Measurements from ENCODE around the gene MYO5B. TPM values are rescaled to one million over a fixed set of nuclear protein-coding genes. Genes with fewer than 3 reads are reported as not detected.

MYO5B gene
- total RNA-seq, 1 experiment from 2014 or later = 32.1 TPM

DNA sequence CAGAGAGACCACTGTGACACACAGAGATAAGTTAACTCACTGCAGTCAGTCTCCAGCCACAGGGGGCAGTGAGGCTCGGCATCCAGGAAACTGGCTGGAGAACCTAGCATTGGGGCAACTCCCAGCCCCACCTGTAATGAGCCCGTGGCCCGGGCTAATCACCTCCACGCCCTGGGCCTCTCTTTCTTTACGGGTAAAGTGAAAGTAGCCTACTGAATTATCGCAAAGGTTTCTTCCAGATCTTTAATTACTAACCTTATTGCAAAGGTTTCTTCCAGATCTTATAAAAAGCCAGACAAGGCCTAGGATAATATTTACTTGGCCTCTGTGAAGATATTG, 336.0 kb downstream of the MYO5B start:
- H3K4me3 ChIP-seq (replicated peaks in 1 of 2; ENCODE audit: low read depth in 1 of 2, low read length in 2 of 2) = no peak overlapping the region
- TF ChIP-seq EZH2phosphoT487 (IDR thresholded peaks at IDR 0.05; ENCODE audit: borderline replicate concordance) (no peak), CBX3 (IDR thresholded peaks at IDR 0.05; ENCODE audit: low read depth) (no peak), ATF3 (IDR thresholded peaks at IDR 0.05) (no peak), ELF1 (IDR thresholded peaks at IDR 0.05; ENCODE audit: borderline replicate concordance, low read depth) (no peak), EZH2 (IDR thresholded peaks at IDR 0.05) (no peak), SIN3A (IDR thresholded peaks at IDR 0.05; ENCODE audit: low read depth) (no peak), CEBPB (IDR thresholded peaks at IDR 0.05; ENCODE audit: low read depth) (no peak), ZNF274 (IDR thresholded peaks at IDR 0.05; ENCODE audit: low read depth, low read length) (no peak), FOSL1 (IDR thresholded peaks at IDR 0.05; ENCODE audit: low read depth) (no peak), JUND (IDR thresholded peaks at IDR 0.05) (no peak), POLR2AphosphoS5 (IDR thresholded peaks at IDR 0.05; ENCODE audit: low read depth, low read length) (no peak), ZFX (IDR thresholded peaks at IDR 0.05) (no peak), SRF (IDR thresholded peaks at IDR 0.05; ENCODE audit: low read depth) (no peak), POLR2A (IDR thresholded peaks at IDR 0.05; ENCODE audit: borderline replicate concordance, extremely low read depth, insufficient read depth, insufficient read length) (no peak), SP1 (IDR thresholded peaks at IDR 0.05; ENCODE audit: low read depth) (no peak), EGR1 (IDR thresholded peaks at IDR 0.05; ENCODE audit: low read depth) (no peak)
- intact Hi-C loops (cut with micrococcal nuclease) = loop anchor here (10.0 kb wide), 1 partner anchor 204 kb away; no protein-coding TSS in a partner anchor
- no peaks in the 10 kb centered on the region for H3K9me2 ChIP-seq (ENCODE audit: insufficient read depth)
- BruUV-seq (replicated peaks) = no TSS peak
- ChIA-PET RAD21 (ENCODE audit: low non-redundant PET in 1 of 2, low total read pairs in 2 of 2, uncharacterized antibody in 2 of 2, unreplicated experiment in 2 of 2) (interaction anchor here (0.9 to 2.1 kb wide), 5 partner anchors 9 to 348 kb away, joined by 3 to 14 read pairs (median 6); no protein-coding TSS in a partner anchor), CTCF (interaction anchor here (0.7 to 4.9 kb wide), 24 partner anchors 8 to 621 kb away, joined by 3 to 106 read pairs (median 5); partner anchors contain the start of gene C18orf32), POLR2A (interaction anchor here (1.2 to 1.9 kb wide), 3 partner anchors 9 to 372 kb away, joined by 4 to 11 read pairs (median 8); partner anchors contain the start of gene C18orf32)
- no peaks in the 10 kb centered on the region for H3K9me3 ChIP-seq (ENCODE audit: control insufficient read depth in 1 of 2, insufficient read depth in 1 of 2, low read depth in 1 of 2, low read length in 2 of 2)
- H3K36me3 ChIP-seq (ENCODE audit: control insufficient read depth in 1 of 2, insufficient read depth in 2 of 2, low read length in 2 of 2) = no peaks in the 10 kb centered on the region
- ATAC-seq (peak; percentile 52), DNase-seq (ENCODE audit: low read depth, low spot score) (no peak)
- no peaks in the 10 kb centered on the region for H3K79me2 ChIP-seq (ENCODE audit: insufficient read depth, low read length)
- H3K9ac ChIP-seq (ENCODE audit: low read length) = 0 out of 2 replicates have a peak overlapping the region, but pooled peaks have one; percentile 7
- peaks cover 11 to 30% of the 10 kb centered on the region in 2 experiments; a peak in 3 of 4 replicates for H3K4me1 ChIP-seq (ENCODE audit: control insufficient read depth in 1 of 2, insufficient read depth in 2 of 2, low read length in 2 of 2)
- H2AFZ ChIP-seq (ENCODE audit: low read depth, low read length, poor library complexity, severe bottlenecking) = no peak overlapping the region
- no peaks in the 10 kb centered on the region for H4K20me1 ChIP-seq (ENCODE audit: insufficient read depth)
- H3K27me3 ChIP-seq (ENCODE audit: insufficient read depth, low read length) = no peaks in the 10 kb centered on the region
- H3K4me2 ChIP-seq (ENCODE audit: low read length) = peak overlapping the region; percentile 74
- H3K27ac ChIP-seq (ENCODE audit: low read depth, low read length) = peak overlapping the region; percentile 56; the same call in 1 of the 2 replicates
